K562 (cell line): ENCODE data around the gene YIPF5. TPM values are rescaled to one million over a fixed set of nuclear protein-coding genes. Genes with fewer than 3 reads are reported as not detected.

Source experiments
- ATAC-seq: fragments of 200-7000 bp; cut with Tn5 transposase; 3 replicates; pipeline ENCODE4 v1.9.1; 2020; ENCODE audit warnings: moderate library complexity
- BruUV-seq: library from RNA; stranded (reverse); fragments of 400-500 nt; replicated peaks from 2 replicates; lab custom pipeline; 2021; lab: Mats Ljungman, UMichigan
- CTCF ChIA-PET: fragments of 300-600 bp; formaldehyde crosslinking; extraction: SDS; loops from one replicate; lab custom pipeline; 2021; ENCODE audit warnings: low intra/inter-chr PET ratio; lab: Yijun Ruan, JAX
- POLR2A ChIA-PET: fragments of 300-600, 350-650 bp; sonication (Branson Sonifier 250); formaldehyde crosslinking; extraction: SDS; loops from one replicate; lab custom pipeline; 2021; ENCODE audit warnings: antibody characterized with exemption, inconsistent platforms; lab: Yijun Ruan, JAX
- DNase-seq, 4 experiments: peaks; one replicate each; pipeline versions ENCODE4 v3.0.0 to v3.0.0-alpha.2; 2011 to 2018; ENCODE audit warnings: low spot score in 3 of 4, mixed read lengths in 3 of 4; ENCODE audit errors: extremely low read depth in 1 of 4
- FAIRE-seq: peaks from 2 replicates; lab custom pipeline; 2011; peaks lifted over from hg19 to GRCh38; lab: Jason Lieb, UNC
- H2AFZ ChIP-seq: 2 replicates; pipeline ENCODE4 v1.6.0; 2011; ENCODE audit warnings: low read depth, low read length, control low read depth, inconsistent platforms
- H3K27ac ChIP-seq: fragments of 200-600 bp; 3 replicates; pipeline ENCODE4 v1.8.0; 2011; ENCODE audit warnings: low read depth, mild to moderate bottlenecking, control low read depth, inconsistent platforms, low read length, moderate library complexity, mixed read lengths; ENCODE audit errors: extremely low read depth
- H3K27me3 ChIP-seq, 2 experiments: fragments of 300-600 bp in 1 of 2; 2 replicates in 1 of 2; 3 replicates in 1 of 2; pipeline versions ENCODE4 v1.6.0 to v1.8.0; 2011; ENCODE audit warnings: inconsistent platforms in 2 of 2, low read length in 2 of 2, mild to moderate bottlenecking in 1 of 2, mixed read lengths in 1 of 2, moderate library complexity in 1 of 2; ENCODE audit not compliant: control insufficient read depth in 2 of 2, insufficient read depth in 2 of 2
- H3K36me3 ChIP-seq: fragments of 300-600 bp; 3 replicates; pipeline ENCODE4 v1.8.0; 2011; ENCODE audit warnings: mild to moderate bottlenecking, low read length, inconsistent platforms; ENCODE audit not compliant: control insufficient read depth, insufficient read depth
- H3K4me1 ChIP-seq, 2 experiments: fragments of 200-600 bp in 1 of 2; replicated peaks in 1 of 2; 2 replicates in 1 of 2; 3 replicates in 1 of 2; pipeline versions ENCODE4 v1.5.1 to v1.8.0; 2011; ENCODE audit warnings: inconsistent platforms in 2 of 2, low read length in 2 of 2, mild to moderate bottlenecking in 1 of 2, mixed read lengths in 1 of 2, moderate library complexity in 1 of 2; ENCODE audit not compliant: control insufficient read depth in 2 of 2, insufficient read depth in 2 of 2
- H3K4me2 ChIP-seq: 2 replicates; pipeline ENCODE4 v1.6.1; 2011; ENCODE audit warnings: low read length, control low read depth, inconsistent platforms, mixed read lengths; ENCODE audit not compliant: insufficient read depth
- H3K4me3 ChIP-seq: fragments of 200-600 bp; sonication (generic), shearing (Covaris generic); 2 replicates; pipeline ENCODE4 v1.5.1; 2016; ENCODE audit warnings: control low read depth, inconsistent platforms
- H3K79me2 ChIP-seq: fragments of 200-600 bp; 3 replicates; pipeline ENCODE4 v1.8.0; 2011; ENCODE audit warnings: low read length, inconsistent platforms; ENCODE audit not compliant: control insufficient read depth, insufficient read depth
- H3K9ac ChIP-seq, 2 experiments: 2 replicates each; pipeline versions ENCODE4 v1.6.0 to v1.6.1; 2011; ENCODE audit warnings: low read depth in 2 of 2, low read length in 2 of 2, control low read depth in 1 of 2, inconsistent platforms in 1 of 2, mild to moderate bottlenecking in 1 of 2, mixed read lengths in 1 of 2; ENCODE audit not compliant: insufficient read depth in 1 of 2
- H3K9me1 ChIP-seq: one replicate; pipeline ENCODE4 v1.6.0; 2011; ENCODE audit warnings: inconsistent platforms, mild to moderate bottlenecking, low read length, moderate library complexity; ENCODE audit not compliant: control insufficient read depth, insufficient read depth
- H3K9me3 ChIP-seq: replicated peaks from 2 replicates; pipeline ENCODE4 v1.5.1; 2011; ENCODE audit warnings: low read depth, low read length, inconsistent platforms; ENCODE audit not compliant: control insufficient read depth, insufficient read depth
- H4K20me1 ChIP-seq: replicated peaks from 2 replicates; pipeline ENCODE4 v1.6.1; 2011; ENCODE audit warnings: low read length, inconsistent platforms, mixed read lengths; ENCODE audit not compliant: control insufficient read depth, insufficient read depth
- BRD4 ChIP-seq: fragments of 200-600 bp; sonication (generic); IDR thresholded peaks from 2 replicates; pipeline ENCODE4 v1.6.1; 2017; ENCODE audit warnings: inconsistent platforms
- CREBBP ChIP-seq: IDR thresholded peaks from one replicate; pipeline ENCODE4 v1.6.1; 2012; ENCODE audit warnings: low read depth, mild to moderate bottlenecking, control low read depth, inconsistent platforms, low read length
- ESRRB ChIP-seq: fragments of 250-450 bp; sonication (Bioruptor Pico); IDR thresholded peaks from 2 replicates; pipeline ENCODE4 v1.5.0; 2020; ENCODE audit warnings: mild to moderate bottlenecking, moderate library complexity, borderline replicate concordance
- HNRNPLL ChIP-seq: fragments of 200-400 bp; formaldehyde crosslinking; IDR thresholded peaks from 2 replicates; pipeline ENCODE4 v1.6.1; 2017; ENCODE audit warnings: low read length, low read depth, mild to moderate bottlenecking; ENCODE audit not compliant: poor library complexity, severe bottlenecking
- KLF10 ChIP-seq: fragments of 250-450 bp; sonication (Bioruptor Pico); IDR thresholded peaks from 2 replicates; pipeline ENCODE4 v1.6.1; 2021; ENCODE audit warnings: matching md5 sums
- PRPF4 ChIP-seq: fragments of 200-400 bp; formaldehyde crosslinking; IDR thresholded peaks from one replicate; pipeline ENCODE4 v1.6.1; 2017; ENCODE audit warnings: low read length, low read depth, mild to moderate bottlenecking; ENCODE audit not compliant: insufficient read depth, poor library complexity, severe bottlenecking
- TOE1 ChIP-seq, 2 experiments: fragments of 450-650 bp in 1 of 2; sonication (generic) in 1 of 2; formaldehyde crosslinking in 1 of 2; IDR thresholded peaks; 2 replicates each; pipeline versions ENCODE4 v1.7.1 to v1.8.0; 2016 to 2022; ENCODE audit warnings: borderline replicate concordance in 2 of 2, mild to moderate bottlenecking in 2 of 2, antibody characterized with exemption in 1 of 2, inconsistent platforms in 1 of 2, low read depth in 1 of 2, missing genetic modification reagents in 1 of 2, moderate library complexity in 1 of 2
- ZNF12 ChIP-seq: sonication (generic); formaldehyde crosslinking; IDR thresholded peaks from 2 replicates; pipeline ENCODE4 v1.4.0; 2020; ENCODE audit warnings: mild to moderate bottlenecking, missing genetic modification reagents
- ZNF253 ChIP-seq: fragments of 250-450 bp; sonication (Bioruptor Pico); conservative IDR thresholded peaks from 2 replicates; pipeline ENCODE4 v1.6.1; 2021; ENCODE audit warnings: mild to moderate bottlenecking
- WGBS: fragments of 100-300 bp; shearing (Covaris generic); methylation state at CpG from one replicate; pipeline ENCODE4 v1.1.6; 2016; ENCODE audit warnings: low coverage, mixed read lengths; ENCODE audit not compliant: insufficient coverage; ENCODE audit errors: missing lambda C conversion rate; 5-methylcytosine and 5-hydroxymethylcytosine counted together
- in situ Hi-C: fragments of 300-500 bp; cut with MboI; formaldehyde crosslinking; loops from 4 replicates; pipeline ENCODE4 v1.15.0; 2018; ENCODE audit warnings: inconsistent platforms, mixed read lengths
- intact Hi-C: fragments of 100-400 bp; cut with micrococcal nuclease; formaldehyde crosslinking; loops from 2 replicates; pipeline ENCODE4 v1.14.2; 2022
- polyA plus RNA-seq, 8 experiments: library from polyadenylated mRNA; depleted of rRNA in 4 of 8; stranded (reverse) in 5 of 8; unstranded in 3 of 8; fragments of >200 nt; fragmentation: Nextera tagmentation in 2 of 8; fragmentation: Illumina TruSeq in 1 of 8; extraction: Ambion mirVana in 2 of 8; extraction: Trizol in 1 of 8; gene quantifications; 2 replicates each; pipeline versions ENCODE4 v1.2.1 to v1.2.3, GENCODE V29; 2011 to 2014; ENCODE audit warnings: inconsistent platforms in 1 of 8, missing spikeins in 1 of 8
- total RNA-seq, 7 experiments: library from RNA; depleted of rRNA in 6 of 7; stranded (reverse); fragments of >200 nt in 6 of 7; fragmentation: Illumina TruSeq in 2 of 7; extraction: Trizol in 2 of 7; gene quantifications; 2 replicates each; pipeline versions ENCODE4 v1.2.1 to v1.2.3, GENCODE V29; 2011 to 2021; ENCODE audit warnings: low replicate concordance in 1 of 7

The YIPF5 gene
- total and polyA plus RNA-seq, 9 of the 15 experiments (the other 6 are each of a cell fraction or from before 2014, with no cell fraction given): 12.1 to 52.9 (median 33.7) TPM

GRCh38 chr5:144173766-144174165, 3.3 kb upstream of the YIPF5 start (continued):
- no peak for TF ChIP-seq PRPF4
- no peak for TF ChIP-seq KLF10 (CRISPR knock-in tag)
- no peak for TF ChIP-seq CREBBP
- TF ChIP-seq ESRRB: no peak
- TF ChIP-seq TOE1 (IDR thresholded peaks at IDR 0.05; ENCODE audit: borderline replicate concordance): no peak
- TF ChIP-seq TOE1 (CRISPR knock-in tag; IDR thresholded peaks at IDR 0.05; ENCODE audit: borderline replicate concordance, low read depth): no peak
- no peak for TF ChIP-seq BRD4

- H3K9ac ChIP-seq: peak overlapping the region; percentile 91 to 98
- BruUV-seq: TSS peak; percentile 65
- no peak for TF ChIP-seq ZNF253
- peak; percentile 92 for TF ChIP-seq HNRNPLL
- no peak for TF ChIP-seq ZNF12 (CRISPR knock-in tag)
- TF ChIP-seq, all 486 proteins: peak for 1
- peaks cover 0 to 9% of the 10 kb centered on the region in 2 experiments; a peak in 2 of 5 replicates for H3K4me1 ChIP-seq
- H3K4me3 ChIP-seq: peak overlapping the region; percentile 96
- H3K79me2 ChIP-seq: peaks cover 40% of the 10 kb centered on the region
- intact Hi-C loops: loop anchor here (10.0 kb wide), 1 partner anchor 755 kb away; no protein-coding TSS in a partner anchor
- H3K36me3 ChIP-seq: peaks cover 46% of the 10 kb centered on the region
- H3K9me3 ChIP-seq: no peaks in the 10 kb centered on the region
- ChIA-PET POLR2A (interaction anchor here (0.7 to 1.7 kb wide), 5 partner anchors 9 to 1676 kb away, joined by 3 to 7 read pairs (median 3); no protein-coding TSS in a partner anchor), CTCF (no interaction called here)
- peak; percentile 13 for ATAC-seq
- no peaks in the 10 kb centered on the region; a peak in 1 of 5 replicates for H3K27me3 ChIP-seq
- in situ Hi-C loops: no loop called here
- no peak for DNase-seq
- no peaks in the 10 kb centered on the region for H4K20me1 ChIP-seq
- WGBS: 3% methylated on average over 12 of the region's 12 CpGs
- H3K27ac ChIP-seq: peak overlapping the region; percentile 87
- FAIRE-seq: peak; percentile 59
- H3K9me1 ChIP-seq: no peaks in the 10 kb centered on the region
- peak overlapping the region; percentile 100 for H2AFZ ChIP-seq
- peak overlapping the region; percentile 95 for H3K4me2 ChIP-seq
These were observed 569 bp downstream of the YIPF5 start for GRCh38 chr5:144169904-144170275.
